Keratinocyte (primary cell): ENCODE results near the gene LDB2. TPM values are rescaled to one million over a fixed set of nuclear protein-coding genes. Genes with fewer than 3 reads are reported as not detected.
A peak's percentile ranks its signal among the peaks of the same experiment; 100 is the strongest.

ENCODE experiments used
- DNase-seq: peaks from one replicate; pipeline ENCODE4 v3.0.0-alpha.2; 2011; ENCODE audit warnings: low read depth, missing footprints, low spot score
- FAIRE-seq: peaks from 2 replicates; lab custom pipeline; 2011; peaks lifted over from hg19 to GRCh38; lab: Jason Lieb, UNC
- H2AFZ ChIP-seq: 2 replicates; pipeline ENCODE4 v1.6.0; 2012; ENCODE audit warnings: low read length, control low read depth, inconsistent platforms; ENCODE audit not compliant: control insufficient read depth
- H3K27ac ChIP-seq: 2 replicates; pipeline ENCODE4 v1.5.1; 2011; ENCODE audit warnings: low read length; ENCODE audit not compliant: control insufficient read depth, insufficient read depth
- H3K27me3 ChIP-seq: 3 replicates; pipeline ENCODE4 v1.6.0; 2011; ENCODE audit warnings: low read length; ENCODE audit not compliant: control insufficient read depth, insufficient read depth; ENCODE audit errors: extremely low read depth
- H3K36me3 ChIP-seq, 2 experiments: 2 replicates in 1 of 2; 3 replicates in 1 of 2; pipeline ENCODE4 v1.5.1; 2011; ENCODE audit warnings: low read length in 2 of 2, mild to moderate bottlenecking in 1 of 2; ENCODE audit not compliant: control insufficient read depth in 2 of 2, insufficient read depth in 2 of 2; ENCODE audit errors: extremely low read depth in 1 of 2
- H3K4me1 ChIP-seq: 3 replicates; pipeline ENCODE4 v1.5.1; 2011; ENCODE audit warnings: low read length; ENCODE audit not compliant: control insufficient read depth, insufficient read depth; ENCODE audit errors: extremely low read depth
- H3K4me2 ChIP-seq: 3 replicates; pipeline ENCODE4 v1.6.0; 2011; ENCODE audit warnings: low read depth, low read length; ENCODE audit not compliant: control insufficient read depth, insufficient read depth; ENCODE audit errors: extremely low read depth
- H3K4me3 ChIP-seq, 3 experiments: fragments of 200-600 bp in 1 of 3; sonication (generic) in 1 of 3; 2 replicates in 2 of 3; 3 replicates in 1 of 3; pipeline ENCODE4 v1.5.1; 2011 to 2016; ENCODE audit warnings: low read length in 3 of 3, mild to moderate bottlenecking in 3 of 3, control low read depth in 2 of 3, inconsistent platforms in 1 of 3, low read depth in 1 of 3, mixed read lengths in 1 of 3, mixed run types in 1 of 3, moderate library complexity in 1 of 3; ENCODE audit not compliant: control insufficient read depth in 2 of 3, insufficient read depth in 2 of 3; ENCODE audit errors: extremely low read depth in 1 of 3
- H3K79me2 ChIP-seq: 2 replicates; pipeline ENCODE4 v1.6.0; 2012; ENCODE audit warnings: low read length; ENCODE audit not compliant: control insufficient read depth, insufficient read depth
- H3K9ac ChIP-seq: 3 replicates; pipeline ENCODE4 v1.6.0; 2011; ENCODE audit warnings: low read length; ENCODE audit not compliant: control insufficient read depth, insufficient read depth; ENCODE audit errors: extremely low read depth
- H3K9me1 ChIP-seq: 3 replicates; pipeline ENCODE4 v1.6.0; 2011; ENCODE audit warnings: low read length; ENCODE audit not compliant: control insufficient read depth, insufficient read depth; ENCODE audit errors: extremely low read depth
- H3K9me3 ChIP-seq: 2 replicates; pipeline ENCODE4 v1.5.1; 2012; ENCODE audit warnings: low read depth, low read length; ENCODE audit not compliant: control insufficient read depth
- H4K20me1 ChIP-seq: 3 replicates; pipeline ENCODE4 v1.6.0; 2011; ENCODE audit warnings: low read length; ENCODE audit not compliant: control insufficient read depth, insufficient read depth; ENCODE audit errors: extremely low read depth
- CTCF ChIP-seq, 3 experiments: IDR thresholded peaks in 1 of 3; conservative IDR thresholded peaks in 1 of 3; optimal IDR thresholded peaks in 1 of 3; 2 replicates in 2 of 3; 3 replicates in 1 of 3; pipeline versions ENCODE3 to v1.5.1; 2011; ENCODE audit warnings: low read length in 3 of 3, mild to moderate bottlenecking in 3 of 3, moderate library complexity in 2 of 3, control low read depth in 1 of 3, inconsistent platforms in 1 of 3; ENCODE audit not compliant: insufficient read depth in 2 of 3; ENCODE audit errors: extremely low read depth in 1 of 3
- EZH2 ChIP-seq: IDR thresholded peaks from one replicate; pipeline ENCODE4 v1.6.1; 2012; ENCODE audit warnings: inconsistent platforms, mild to moderate bottlenecking, low read length, moderate library complexity
- dilution Hi-C: fragments of 300-500 bp; cut with MboI; formaldehyde crosslinking; loops from one replicate; pipeline ENCODE4 v1.7.0; 2020; ENCODE audit warnings: low sequenced_read_pairs; ENCODE audit not compliant: extremely low pct_ligation_motif_present
- polyA plus RNA-seq, 5 experiments: library from polyadenylated mRNA; depleted of rRNA in 3 of 5; stranded (reverse) in 3 of 5; stranded (forward) in 1 of 5; unstranded in 1 of 5; fragments of >200 nt; gene quantifications; 1 replicate in 1 of 5; 2 replicates in 3 of 5; 3 replicates in 1 of 5; pipeline versions ENCODE4 v1.2.1 to v1.2.3, GENCODE V29; 2011 to 2012; ENCODE audit warnings: missing spikeins in 2 of 5, low read depth in 1 of 5, low replicate concordance in 1 of 5

The LDB2 gene
- polyA plus RNA-seq, 1 donor (not counting 4 experiments of a cell fraction or from before 2014, with no cell fraction given), result not detected

GRCh38 chr4:16801356-16801755 lies 97.1 kb downstream of the LDB2 start:
- dilution Hi-C loops, result no loop called here
- DNase-seq, result no peak
- Histone ChIP-seq H3K9me1 (no peaks in the 10 kb centered on the region), H3K4me1 (no peaks in the 10 kb centered on the region), H3K27me3 (no peaks in the 10 kb centered on the region), H3K36me3 (no peaks in the 10 kb centered on the region), H3K9me3 (no peaks in the 10 kb centered on the region), H3K4me2 (no peak overlapping the region), H3K27ac (no peak overlapping the region), H3K4me3 (no peak overlapping the region), H4K20me1 (no peaks in the 10 kb centered on the region), H3K9ac (no peak overlapping the region), H3K79me2 (no peaks in the 10 kb centered on the region), H2AFZ (no peak overlapping the region)
- no peak for FAIRE-seq
- no peak for TF ChIP-seq EZH2
- TF ChIP-seq CTCF (optimal IDR thresholded peaks at IDR 0.05 in 1 of 3, IDR thresholded peaks at IDR 0.05 in 1 of 3, conservative IDR thresholded peaks at IDR 0.05 in 1 of 3; ENCODE audit: extremely low read depth in 1 of 3, insufficient read depth in 2 of 3, low read length in 3 of 3), result no peak

GRCh38 chr4:16794816-16795445 lies 103.5 kb downstream of the LDB2 start:
- no peaks in the 10 kb centered on the region for H3K27me3 ChIP-seq
- no peak for TF ChIP-seq EZH2
- TF ChIP-seq CTCF (optimal IDR thresholded peaks at IDR 0.05 in 1 of 3, IDR thresholded peaks at IDR 0.05 in 1 of 3, conservative IDR thresholded peaks at IDR 0.05 in 1 of 3; ENCODE audit: extremely low read depth in 1 of 3, insufficient read depth in 2 of 3, low read length in 3 of 3), result peak; percentile 31 to 40 (median 35)
- no peak overlapping the region for H2AFZ ChIP-seq
- no peaks in the 10 kb centered on the region for H3K4me1 ChIP-seq
- no peaks in the 10 kb centered on the region for H3K9me1 ChIP-seq
- dilution Hi-C loops, result no loop called here
- no peak overlapping the region for H3K4me2 ChIP-seq
- no peaks in the 10 kb centered on the region for H4K20me1 ChIP-seq
- H3K36me3 ChIP-seq, result no peaks in the 10 kb centered on the region
- DNase-seq (no peak), FAIRE-seq (no peak)
- H3K9me3 ChIP-seq, result no peaks in the 10 kb centered on the region
- H3K9ac ChIP-seq, result no peak overlapping the region
- H3K79me2 ChIP-seq, result no peaks in the 10 kb centered on the region
- H3K4me3 ChIP-seq, result no peak overlapping the region
- no peak overlapping the region for H3K27ac ChIP-seq
